ENCODE measurements around the gene ADAMTS16. TPM values are rescaled to one million over a fixed set of nuclear protein-coding genes. Genes with fewer than 3 reads are reported as not detected.

Gene ADAMTS16
- total RNA-seq, 2 experiments from 2014 or later, result not detected

GRCh38 chr5:5218396-5218795, 78.3 kb downstream of the ADAMTS16 start:
- H3K36me3 ChIP-seq (ENCODE audit: insufficient read depth, low read length), result no peaks in the 10 kb centered on the region
- H3K27me3 ChIP-seq (ENCODE audit: control insufficient read depth in 1 of 2, insufficient read depth in 2 of 2, low read length in 2 of 2), result peaks cover 0 to 3% of the 10 kb centered on the region in 2 experiments
- ChIA-PET CTCF (no interaction called here), POLR2A (no interaction called here)
- H3K4me1 ChIP-seq (ENCODE audit: insufficient read depth, low read length), result no peaks in the 10 kb centered on the region
- H3K4me3 ChIP-seq (ENCODE audit: low read length), result no peak overlapping the region
- no peak overlapping the region for H3K27ac ChIP-seq (ENCODE audit: low read depth in 1 of 2, low read length in 2 of 2)
- peaks cover 0 to 18% of the 10 kb centered on the region in 2 experiments for H3K9me3 ChIP-seq (ENCODE audit: control insufficient read depth in 1 of 2, insufficient read depth in 1 of 2, low read length in 2 of 2)
- Mint-ChIP-seq H3K9me3 (peaks cover 2% of the 10 kb centered on the region), H3K27ac (no peak overlapping the region), H3K4me3 (no peak overlapping the region), H3K27me3 (no peaks in the 10 kb centered on the region), H3K4me1 (ENCODE audit: low read depth) (no peaks in the 10 kb centered on the region), H3K36me3 (ENCODE audit: low read depth) (no peaks in the 10 kb centered on the region)
- no peak for DNase-seq
- intact Hi-C loops (cut with DNase I, micrococcal nuclease), result no loop called here
- no peak for TF ChIP-seq CTCF (IDR thresholded peaks at IDR 0.05)
- ATAC-seq (ENCODE audit: poor library complexity), result no peak

- no peak for ATAC-seq (ENCODE audit: poor library complexity)
Observed at GRCh38 chr5:5219541-5219940, 79.4 kb downstream of the ADAMTS16 start.

GRCh38 chr5:5220901-5221631, 80.9 kb downstream of the ADAMTS16 start:
- H3K27ac ChIP-seq (ENCODE audit: low read depth in 1 of 2, low read length in 2 of 2), result no peak overlapping the region
- ATAC-seq (ENCODE audit: poor library complexity) (no peak), DNase-seq (no peak)
- peaks cover 0 to 3% of the 10 kb centered on the region in 2 experiments for H3K27me3 ChIP-seq (ENCODE audit: control insufficient read depth in 1 of 2, insufficient read depth in 2 of 2, low read length in 2 of 2)
- Mint-ChIP-seq H3K4me3 (no peak overlapping the region), H3K36me3 (ENCODE audit: low read depth) (no peaks in the 10 kb centered on the region), H3K27ac (no peak overlapping the region), H3K9me3 (peaks cover 2% of the 10 kb centered on the region), H3K4me1 (ENCODE audit: low read depth) (no peaks in the 10 kb centered on the region), H3K27me3 (no peaks in the 10 kb centered on the region)
- POLR2A ChIA-PET, result no interaction called here
- intact Hi-C loops (cut with DNase I, micrococcal nuclease), result no loop called here
- no peaks in the 10 kb centered on the region for H3K4me1 ChIP-seq (ENCODE audit: insufficient read depth, low read length)
- H3K9me3 ChIP-seq (ENCODE audit: control insufficient read depth in 1 of 2, insufficient read depth in 1 of 2, low read length in 2 of 2), result peaks cover 0 to 18% of the 10 kb centered on the region in 2 experiments
- H3K4me3 ChIP-seq (ENCODE audit: low read length), result no peak overlapping the region
- CTCF ChIA-PET, result no interaction called here
- TF ChIP-seq CTCF (IDR thresholded peaks at IDR 0.05), result no peak
- no peaks in the 10 kb centered on the region for H3K36me3 ChIP-seq (ENCODE audit: insufficient read depth, low read length)

More at GRCh38 chr5:5219541-5219940, 79.4 kb downstream of the ADAMTS16 start:
- Histone ChIP-seq H3K9me3 (ENCODE audit: control insufficient read depth in 1 of 2, insufficient read depth in 1 of 2, low read length in 2 of 2) (peaks cover 0 to 18% of the 10 kb centered on the region in 2 experiments), H3K4me1 (ENCODE audit: insufficient read depth, low read length) (no peaks in the 10 kb centered on the region), H3K36me3 (ENCODE audit: insufficient read depth, low read length) (no peaks in the 10 kb centered on the region), H3K27me3 (ENCODE audit: control insufficient read depth in 1 of 2, insufficient read depth in 2 of 2, low read length in 2 of 2) (peaks cover 0 to 3% of the 10 kb centered on the region in 2 experiments), H3K27ac (ENCODE audit: low read depth in 1 of 2, low read length in 2 of 2) (no peak overlapping the region), H3K4me3 (ENCODE audit: low read length) (no peak overlapping the region)
- Mint-ChIP-seq H3K4me3 (no peak overlapping the region), H3K27ac (no peak overlapping the region), H3K36me3 (ENCODE audit: low read depth) (no peaks in the 10 kb centered on the region), H3K9me3 (peaks cover 2% of the 10 kb centered on the region), H3K4me1 (ENCODE audit: low read depth) (no peaks in the 10 kb centered on the region), H3K27me3 (no peaks in the 10 kb centered on the region)
- intact Hi-C loops (cut with DNase I, micrococcal nuclease), result no loop called here
- TF ChIP-seq CTCF (IDR thresholded peaks at IDR 0.05), result no peak
- CTCF ChIA-PET, result no interaction called here
- DNase-seq, result no peak
- POLR2A ChIA-PET, result no interaction called here

Data from CD4-positive, alpha-beta T cell (primary cell).